ENCODE results near the gene PDS5B.
"Not testable (repeated sequence)": the region's sequence is repeated elsewhere in the genome, so short reads cannot be mapped to it uniquely, and the experiment has no call there.

Gene PDS5B, protein sequence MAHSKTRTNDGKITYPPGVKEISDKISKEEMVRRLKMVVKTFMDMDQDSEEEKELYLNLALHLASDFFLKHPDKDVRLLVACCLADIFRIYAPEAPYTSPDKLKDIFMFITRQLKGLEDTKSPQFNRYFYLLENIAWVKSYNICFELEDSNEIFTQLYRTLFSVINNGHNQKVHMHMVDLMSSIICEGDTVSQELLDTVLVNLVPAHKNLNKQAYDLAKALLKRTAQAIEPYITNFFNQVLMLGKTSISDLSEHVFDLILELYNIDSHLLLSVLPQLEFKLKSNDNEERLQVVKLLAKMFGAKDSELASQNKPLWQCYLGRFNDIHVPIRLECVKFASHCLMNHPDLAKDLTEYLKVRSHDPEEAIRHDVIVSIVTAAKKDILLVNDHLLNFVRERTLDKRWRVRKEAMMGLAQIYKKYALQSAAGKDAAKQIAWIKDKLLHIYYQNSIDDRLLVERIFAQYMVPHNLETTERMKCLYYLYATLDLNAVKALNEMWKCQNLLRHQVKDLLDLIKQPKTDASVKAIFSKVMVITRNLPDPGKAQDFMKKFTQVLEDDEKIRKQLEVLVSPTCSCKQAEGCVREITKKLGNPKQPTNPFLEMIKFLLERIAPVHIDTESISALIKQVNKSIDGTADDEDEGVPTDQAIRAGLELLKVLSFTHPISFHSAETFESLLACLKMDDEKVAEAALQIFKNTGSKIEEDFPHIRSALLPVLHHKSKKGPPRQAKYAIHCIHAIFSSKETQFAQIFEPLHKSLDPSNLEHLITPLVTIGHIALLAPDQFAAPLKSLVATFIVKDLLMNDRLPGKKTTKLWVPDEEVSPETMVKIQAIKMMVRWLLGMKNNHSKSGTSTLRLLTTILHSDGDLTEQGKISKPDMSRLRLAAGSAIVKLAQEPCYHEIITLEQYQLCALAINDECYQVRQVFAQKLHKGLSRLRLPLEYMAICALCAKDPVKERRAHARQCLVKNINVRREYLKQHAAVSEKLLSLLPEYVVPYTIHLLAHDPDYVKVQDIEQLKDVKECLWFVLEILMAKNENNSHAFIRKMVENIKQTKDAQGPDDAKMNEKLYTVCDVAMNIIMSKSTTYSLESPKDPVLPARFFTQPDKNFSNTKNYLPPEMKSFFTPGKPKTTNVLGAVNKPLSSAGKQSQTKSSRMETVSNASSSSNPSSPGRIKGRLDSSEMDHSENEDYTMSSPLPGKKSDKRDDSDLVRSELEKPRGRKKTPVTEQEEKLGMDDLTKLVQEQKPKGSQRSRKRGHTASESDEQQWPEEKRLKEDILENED (N-terminal part only)

DNA sequence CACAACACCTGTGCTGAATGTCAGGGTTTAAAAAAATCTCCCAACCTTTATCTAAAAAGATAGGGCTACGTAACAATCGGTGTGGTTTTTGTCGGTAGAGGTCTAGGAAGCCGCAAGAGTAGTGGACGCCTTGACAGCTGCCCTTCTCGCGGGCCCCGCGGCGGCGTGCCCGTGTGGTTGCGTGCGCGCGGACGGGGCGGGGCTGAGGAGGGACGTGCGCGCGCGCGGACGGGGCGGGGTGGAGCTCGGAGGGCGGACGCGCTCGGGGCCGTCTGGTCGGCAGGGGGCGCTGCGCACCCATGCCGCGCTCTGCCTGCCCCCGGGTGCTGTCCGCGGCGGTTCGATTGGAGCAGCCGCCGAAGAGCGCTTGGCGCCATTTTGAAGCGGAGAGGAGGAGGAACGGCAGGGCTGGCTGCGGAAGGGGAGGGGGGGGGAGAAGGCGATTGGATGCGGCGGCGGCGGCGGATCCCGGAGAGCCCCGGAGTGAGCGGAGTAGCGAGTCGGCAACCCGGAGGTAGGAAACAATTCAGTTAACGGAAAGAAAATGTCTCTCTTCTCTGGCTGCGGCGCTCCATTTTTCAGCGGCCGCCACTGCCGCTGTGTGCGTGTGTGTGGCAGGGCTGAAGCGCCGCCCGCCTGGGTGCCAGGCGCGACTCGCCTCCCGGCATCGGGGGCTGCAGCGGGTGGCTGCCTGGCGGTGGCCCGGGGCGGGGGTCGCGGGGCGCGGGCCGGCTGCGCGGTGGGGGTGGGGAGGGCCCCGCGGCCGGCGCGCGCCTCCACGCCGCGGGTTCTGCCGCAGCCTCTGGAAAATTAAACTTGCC lies at the start of gene PDS5B:
Gene PDS5B, plus strand, starts transcription at position 373 of the 821 bp plus-strand sequence. CDS start 62,321 bp downstream, outside the sequence.
- DNase-seq, result peak; percentile 96

DNA sequence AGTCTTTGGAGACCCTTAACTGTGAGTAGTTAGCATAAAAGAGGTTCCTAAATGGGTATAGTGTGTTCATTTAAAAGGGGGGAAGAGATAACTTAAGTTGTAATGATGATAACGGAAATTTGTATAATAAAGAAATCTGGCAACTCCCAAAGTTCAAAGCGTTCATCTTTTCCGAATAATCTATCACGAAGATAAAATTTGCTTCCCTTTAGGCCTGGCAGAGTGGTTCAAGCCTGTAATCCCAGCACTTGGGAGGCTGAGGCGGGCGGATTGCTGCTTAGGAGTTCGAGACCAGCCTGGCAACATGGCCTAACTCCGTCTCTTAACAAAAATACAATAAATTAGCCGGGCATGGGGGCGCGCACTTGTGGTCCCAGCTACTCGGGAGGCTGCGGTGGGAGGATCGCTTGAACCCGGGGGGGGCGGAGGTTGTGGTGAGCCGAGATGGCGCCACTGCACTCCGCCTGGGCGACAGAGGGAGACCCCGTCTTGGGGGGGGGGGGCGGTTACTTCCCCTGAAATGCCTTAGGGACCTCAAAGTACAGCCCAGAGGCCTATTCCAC lies 48.6 kb upstream of the PDS5B start:
- DNase-seq, result peak; percentile 55

DNA sequence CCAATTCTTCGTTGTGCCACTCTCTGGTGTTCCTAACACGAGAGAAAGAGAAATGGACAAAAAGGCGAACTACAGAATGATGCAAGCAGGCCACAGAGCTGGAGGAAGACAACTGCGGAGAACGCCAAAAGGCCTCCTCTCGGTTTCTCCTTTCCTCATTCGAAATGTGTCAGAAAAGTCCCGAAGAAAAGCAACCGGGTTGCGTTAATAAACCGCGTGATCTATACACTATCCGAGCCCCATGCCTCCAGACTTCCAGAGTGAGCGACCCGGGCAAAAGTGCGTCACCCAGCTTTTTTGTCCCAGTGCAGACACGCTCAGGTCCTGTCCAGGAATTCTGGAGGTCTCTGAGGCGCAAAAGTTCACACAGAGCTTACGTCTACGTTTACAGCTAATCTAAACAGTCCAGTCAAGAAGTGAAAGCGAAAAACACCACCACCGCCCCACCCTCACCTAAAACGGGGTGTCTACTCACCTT lies 48.1 kb upstream of the PDS5B start:
- no peak for DNase-seq

DNA sequence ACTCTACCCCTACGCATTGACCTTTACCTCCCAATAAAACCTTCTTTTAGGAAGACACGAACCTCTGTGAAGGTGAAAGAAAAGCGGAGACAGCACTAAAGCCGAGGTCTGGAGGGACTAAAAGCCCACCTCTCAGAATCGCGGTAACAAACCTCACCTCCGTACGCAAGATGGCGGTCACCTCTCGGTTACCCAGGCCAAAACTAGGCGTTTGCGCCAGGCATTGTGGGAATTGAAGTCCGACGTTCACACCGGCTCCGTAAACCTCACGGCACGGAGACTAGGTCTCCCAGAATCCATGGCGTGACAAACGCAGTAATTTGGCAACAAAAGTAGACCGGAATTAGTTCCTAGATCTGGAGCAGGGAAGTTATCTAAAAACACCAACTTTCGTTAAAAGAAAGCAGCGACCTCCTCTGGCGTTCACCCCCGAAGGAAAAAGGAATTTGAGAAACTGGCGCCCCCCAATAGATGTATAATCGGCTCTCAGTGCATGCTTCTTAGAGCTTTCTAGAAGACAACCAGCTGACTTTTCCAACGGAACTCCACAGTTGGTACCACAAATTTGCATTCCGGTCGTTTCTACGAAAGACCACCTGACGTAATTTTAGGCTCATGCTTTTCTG lies 47.5 kb upstream of the PDS5B start, which contains the start of gene N4BP2L2:
Gene N4BP2L2, minus strand, starts transcription at position 175 of the 626 bp plus-strand sequence. CDS start 1,768 bp downstream, outside the sequence.
- DNase-seq, result peak; percentile 94

DNA sequence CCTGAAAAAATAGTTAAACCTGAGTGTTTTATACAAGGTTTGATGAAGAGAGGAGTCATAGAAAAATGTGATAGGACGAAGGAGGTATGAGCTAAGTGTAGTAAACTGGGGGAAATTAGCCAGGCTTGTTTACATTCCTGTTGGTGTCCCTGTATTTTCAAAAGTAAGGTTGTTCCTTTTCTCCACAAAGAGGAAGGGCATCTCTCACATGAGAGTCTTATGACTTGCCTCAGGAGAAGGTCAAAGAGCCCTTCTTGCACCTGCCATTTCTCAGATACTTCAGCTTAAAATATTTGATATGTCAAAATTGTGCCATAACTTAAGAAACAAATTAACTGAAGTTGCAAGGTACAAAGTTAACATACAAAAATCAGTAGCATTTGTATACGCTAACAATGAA lies 44.0 kb upstream of the PDS5B start:
- DNase-seq, result no peak

DNA sequence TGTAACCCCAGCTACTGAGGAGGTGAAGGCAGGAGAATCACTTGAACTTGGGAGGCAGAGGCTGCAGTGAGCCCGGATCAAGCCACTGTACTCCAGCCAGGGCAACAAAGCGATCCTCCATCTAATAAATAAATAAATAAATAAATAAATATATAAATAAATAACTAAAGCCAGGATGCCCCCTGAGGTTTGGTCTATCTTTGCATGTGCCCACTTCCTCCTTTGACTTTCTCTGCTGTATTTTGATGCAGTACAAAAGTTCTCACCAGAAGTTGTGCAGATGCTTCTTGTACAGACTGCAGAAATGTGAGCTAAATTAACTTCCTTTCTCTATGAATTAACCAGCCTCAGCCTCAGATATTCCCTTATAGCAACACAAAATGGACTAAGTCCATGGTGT lies 41.2 kb upstream of the PDS5B start:
- no peak for DNase-seq

DNA sequence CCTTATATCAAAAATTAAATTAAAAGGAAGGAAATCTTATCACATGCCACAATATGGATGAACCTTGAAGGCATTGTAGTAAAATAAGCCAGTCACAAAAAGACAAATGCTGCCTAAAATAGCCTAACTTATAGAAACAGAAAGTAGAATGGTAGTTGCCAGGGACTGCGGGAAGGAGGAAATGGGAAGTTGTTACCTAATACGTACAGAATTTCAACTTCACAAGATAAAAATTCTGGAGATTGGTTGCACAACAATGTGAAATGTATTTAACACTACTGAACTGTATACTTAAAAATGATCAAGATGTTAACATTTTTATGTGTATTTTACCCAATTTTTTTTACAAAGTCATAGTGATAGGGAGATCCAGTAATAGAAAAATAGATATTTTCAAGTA lies 37.4 kb upstream of the PDS5B start:
- DNase-seq, result no peak

DNA sequence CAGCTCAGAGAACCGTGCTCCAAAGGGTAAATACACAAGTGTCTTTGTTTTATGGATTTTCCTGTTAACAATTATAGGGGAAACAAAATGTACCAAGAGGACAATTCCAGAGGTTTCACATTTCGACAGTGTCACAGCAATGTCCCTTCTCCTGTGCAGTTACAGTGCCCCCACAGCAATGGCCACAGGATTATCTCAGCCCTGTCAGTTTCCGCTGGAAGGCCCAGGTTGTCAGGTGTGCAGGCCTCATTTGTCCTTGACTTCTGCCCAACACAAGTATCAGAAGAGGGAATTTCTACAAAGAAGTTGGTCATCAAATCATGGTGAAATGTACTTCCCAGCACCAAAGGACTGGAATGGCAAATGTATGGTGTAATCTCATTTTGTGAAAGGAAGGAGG lies 36.5 kb upstream of the PDS5B start:
- DNase-seq, result no peak

DNA sequence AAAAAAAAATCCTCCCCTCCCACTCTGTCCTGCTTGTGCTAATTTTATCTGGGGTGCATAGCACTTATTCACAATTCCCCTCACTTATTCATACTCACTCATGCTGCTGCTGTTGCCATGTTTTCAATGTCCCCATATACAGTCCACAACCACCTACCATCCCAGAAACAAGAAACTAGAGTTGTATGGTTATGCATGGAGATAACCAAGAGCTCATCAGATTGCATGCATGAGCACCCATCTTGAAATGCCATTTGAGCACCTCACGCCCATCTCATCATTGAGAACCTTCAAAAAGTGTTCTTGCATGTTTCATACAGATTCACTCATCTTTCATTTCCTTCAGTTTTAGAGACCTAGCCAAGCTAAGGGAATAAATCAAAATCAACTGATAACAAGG lies 32.5 kb upstream of the PDS5B start:
- DNase-seq, result no peak

DNA sequence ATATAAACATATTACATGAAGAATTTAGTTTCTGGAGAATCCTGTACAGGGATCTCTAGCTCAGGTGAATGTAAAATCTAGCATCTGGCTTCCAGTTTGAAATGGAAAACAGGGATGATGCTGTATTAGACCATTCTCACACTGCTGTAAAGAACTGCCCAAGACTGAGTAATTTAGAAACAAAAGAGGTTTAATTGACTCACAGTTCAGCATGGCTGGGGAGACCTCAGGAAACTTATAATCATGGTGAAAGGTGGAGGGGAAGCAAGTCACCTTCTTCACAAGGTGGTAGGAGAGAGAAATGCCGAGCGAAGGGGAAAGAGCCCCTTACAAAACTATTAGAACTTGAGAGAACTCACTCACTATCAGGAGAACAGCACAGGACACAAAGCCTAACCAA lies 30.6 kb upstream of the PDS5B start:
- DNase-seq, result no peak

DNA sequence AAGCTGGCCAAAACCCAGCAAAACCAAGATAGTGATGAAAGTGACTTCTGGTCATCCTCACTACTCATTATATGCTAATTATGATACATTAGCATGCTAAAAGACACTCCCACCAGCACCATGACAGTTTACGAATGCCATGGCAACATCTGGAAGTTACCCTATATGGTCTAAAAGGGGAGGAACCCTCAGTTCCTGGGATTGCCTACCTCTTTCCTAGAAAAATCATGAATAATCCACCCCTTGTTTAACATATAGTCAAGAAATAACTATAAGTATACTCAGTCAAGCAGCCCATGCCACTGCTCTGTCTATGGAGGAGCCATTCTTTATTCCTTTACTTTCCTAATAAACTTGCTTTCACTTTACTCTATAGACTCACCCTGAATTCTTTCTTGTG lies 25.4 kb upstream of the PDS5B start:
- not testable (repeated sequence) for DNase-seq

DNA sequence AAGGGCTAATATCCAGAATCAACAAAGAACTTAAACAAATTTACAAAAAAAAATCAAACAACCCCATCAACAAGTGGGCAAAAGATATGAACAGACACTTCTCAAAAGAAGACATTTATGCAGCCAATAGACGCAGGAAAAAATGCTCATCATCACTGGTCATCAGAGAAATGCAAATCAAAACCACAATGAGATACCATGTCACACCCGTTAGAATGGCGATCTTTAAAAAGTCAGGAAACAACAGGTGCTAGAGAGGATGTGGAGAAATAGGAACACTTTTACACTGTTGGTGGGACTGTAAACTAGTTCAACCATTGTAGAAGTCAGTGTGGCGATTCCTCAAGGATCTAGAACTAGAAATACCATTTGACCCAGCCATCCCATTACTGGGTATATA lies 10.6 kb upstream of the PDS5B start:
- DNase-seq, result not testable (repeated sequence)

DNA sequence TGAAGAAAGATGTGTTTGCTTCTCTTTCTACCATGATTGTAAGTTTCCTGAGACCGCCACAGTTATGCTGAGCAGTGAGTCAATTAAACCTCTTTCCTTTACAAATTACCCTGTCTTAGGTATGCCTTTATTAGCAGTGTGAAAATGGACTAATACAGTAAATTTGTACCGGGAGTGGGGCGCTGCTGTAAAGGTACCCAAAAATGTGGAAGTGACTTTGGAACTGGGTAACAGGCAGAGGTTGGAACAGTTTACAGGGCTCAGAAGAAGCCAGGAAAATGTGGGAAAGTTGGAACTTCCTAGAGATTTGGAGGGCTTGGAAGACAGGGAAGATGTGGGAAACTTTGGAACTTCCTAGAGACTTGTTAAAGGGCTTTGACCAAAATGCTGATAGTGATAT lies 9.2 kb upstream of the PDS5B start:
- DNase-seq, result no peak

DNA sequence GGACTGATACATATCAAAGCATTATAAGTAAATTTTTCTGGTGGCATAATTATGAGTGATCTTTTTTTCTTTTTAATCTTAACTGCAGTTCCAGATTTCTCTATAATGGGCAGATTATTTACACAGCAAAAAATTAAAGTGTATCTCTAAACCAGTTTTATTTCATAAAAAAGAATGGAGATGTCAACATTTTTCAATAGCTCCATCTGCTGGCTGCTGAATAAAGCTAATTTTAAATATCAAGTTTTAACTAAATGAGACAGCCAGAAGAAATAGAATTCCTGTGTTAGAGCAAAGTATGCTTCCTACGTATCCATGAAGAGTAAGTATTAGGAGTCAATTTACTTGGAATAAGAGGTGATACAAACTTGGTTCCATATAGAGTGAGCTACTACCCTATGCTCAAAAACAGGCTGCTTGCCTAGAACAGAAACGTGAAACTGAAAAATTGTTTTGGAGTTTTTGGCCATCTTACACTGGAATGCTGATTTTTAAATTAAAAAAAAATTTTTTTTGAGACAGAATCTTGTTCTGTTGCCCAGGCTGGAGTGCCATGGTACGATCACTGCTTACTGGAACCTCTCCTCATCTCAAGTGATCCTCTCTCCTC lies 5.0 kb upstream of the PDS5B start:
- peak; percentile 39 for DNase-seq

DNA sequence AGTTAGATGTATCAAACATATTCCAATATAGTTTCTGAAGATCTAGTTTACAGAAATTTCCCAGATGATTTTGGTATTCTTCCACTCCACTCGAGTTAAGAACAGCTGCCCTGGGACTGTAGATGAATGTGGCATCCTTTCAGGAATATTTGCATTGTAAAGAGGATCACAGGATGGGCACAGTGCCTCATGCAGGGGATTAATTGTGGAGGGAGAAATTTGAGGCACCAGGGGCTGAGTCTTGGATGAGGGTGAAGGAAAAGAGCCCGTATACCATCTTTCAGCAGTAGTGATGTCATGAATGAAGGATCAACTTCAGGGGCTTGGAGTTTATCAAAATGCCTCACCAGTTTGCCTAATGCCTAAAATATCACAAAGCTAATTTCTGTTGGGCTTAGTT lies 4.0 kb upstream of the PDS5B start:
- DNase-seq, result no peak

DNA sequence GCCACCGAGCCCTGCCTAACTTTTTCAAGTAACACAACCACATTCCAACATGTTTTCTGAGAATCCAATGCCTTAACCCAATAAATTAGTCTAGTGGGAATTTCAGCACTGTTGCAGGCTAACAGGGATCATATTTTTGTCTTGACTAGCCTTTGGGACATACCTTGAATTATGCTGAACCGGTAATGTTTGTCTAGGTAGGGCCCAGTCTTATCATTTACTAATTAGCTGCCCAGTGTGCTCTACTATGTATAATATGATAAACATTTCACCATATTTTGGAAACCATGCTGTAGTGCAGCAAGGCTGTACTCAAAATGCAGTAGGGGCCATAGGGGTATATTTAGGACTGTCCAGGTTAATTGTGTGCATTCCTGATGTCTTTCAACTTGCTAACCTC lies 3.3 kb upstream of the PDS5B start:
- no peak for DNase-seq

DNA sequence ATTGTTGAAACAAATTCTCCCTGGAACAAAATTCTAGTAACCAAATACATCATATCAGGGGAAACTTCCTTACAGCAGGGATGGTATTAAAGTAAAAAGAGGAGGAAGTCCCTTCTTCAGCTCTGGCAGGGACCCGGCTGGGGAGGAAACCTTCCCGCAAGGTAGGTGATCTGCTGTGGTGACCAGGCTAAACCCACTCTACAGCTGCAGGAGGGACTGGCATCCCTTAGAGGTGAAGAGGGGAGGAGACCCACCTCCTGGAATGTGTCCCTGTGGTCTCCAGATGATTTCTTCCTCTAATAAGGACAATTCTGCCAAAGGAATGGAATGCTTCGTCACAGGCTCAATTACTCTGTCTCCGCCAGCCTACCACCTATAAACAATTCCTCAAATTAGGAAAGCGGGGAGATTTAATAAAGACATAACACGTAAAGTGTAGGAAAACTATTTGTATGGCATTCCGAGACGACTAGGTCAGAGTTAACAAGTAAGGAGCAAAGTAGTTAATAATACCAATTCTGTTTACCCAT lies 637 bp upstream of the PDS5B start:
- peak; percentile 8 for DNase-seq

DNA sequence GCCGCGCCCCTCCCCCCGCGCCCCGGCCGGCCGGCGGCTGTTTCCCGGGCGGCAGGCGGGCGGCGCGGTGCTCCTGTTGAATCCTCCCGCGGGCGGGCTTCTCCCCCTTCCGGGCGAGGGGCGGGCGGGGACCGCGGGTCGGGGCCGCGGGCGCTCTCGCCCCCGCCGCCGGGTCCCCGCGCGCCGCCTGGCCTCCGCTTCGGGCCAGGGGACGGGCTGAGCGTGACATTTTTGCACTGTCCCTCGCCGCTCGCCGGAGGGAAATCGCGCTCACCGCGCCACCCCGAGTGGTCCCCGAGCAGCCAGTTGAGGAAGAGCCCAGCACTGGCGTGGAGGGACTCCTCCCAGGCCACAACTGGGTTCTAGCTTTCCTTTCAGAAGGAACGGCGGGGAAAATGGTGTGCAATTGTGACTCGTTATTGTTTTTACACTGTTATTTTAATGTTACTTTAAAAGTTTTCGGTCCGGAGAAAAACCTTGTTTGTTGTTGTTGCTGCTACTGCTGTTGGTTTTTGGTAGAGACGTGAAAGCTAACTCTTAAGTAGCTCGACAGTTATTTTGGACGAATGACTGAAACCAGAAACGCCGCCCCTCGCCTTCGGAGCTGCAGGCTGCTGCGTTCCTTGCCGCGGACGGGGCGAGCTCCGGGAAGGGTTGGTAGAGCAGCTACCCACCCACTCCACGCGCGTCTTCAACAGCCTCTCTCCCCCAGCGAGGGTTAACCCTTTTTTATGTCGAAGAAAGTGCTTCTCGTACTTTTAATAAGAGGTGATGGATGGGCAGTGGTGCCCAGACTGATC lies 959 bp downstream of the PDS5B start:
- DNase-seq, result peak; percentile 62

DNA sequence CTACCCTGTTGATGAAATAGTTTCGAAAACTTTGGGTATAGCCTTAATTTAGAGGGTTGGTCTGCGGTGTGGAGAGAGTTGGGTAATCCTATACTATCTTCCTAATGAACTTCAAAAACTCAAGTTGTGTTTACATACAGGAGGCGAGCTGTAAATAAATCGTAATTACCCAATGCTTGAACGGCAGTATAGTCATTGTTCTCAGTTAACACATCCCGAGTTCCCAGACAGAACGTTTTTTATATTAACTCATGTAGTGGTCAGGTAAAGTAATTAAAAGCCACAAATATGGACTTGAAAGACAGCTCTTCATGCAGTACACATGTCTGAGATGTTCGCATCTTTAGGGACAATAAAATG lies 1.5 kb downstream of the PDS5B start:
- peak; percentile 5 for DNase-seq

DNA sequence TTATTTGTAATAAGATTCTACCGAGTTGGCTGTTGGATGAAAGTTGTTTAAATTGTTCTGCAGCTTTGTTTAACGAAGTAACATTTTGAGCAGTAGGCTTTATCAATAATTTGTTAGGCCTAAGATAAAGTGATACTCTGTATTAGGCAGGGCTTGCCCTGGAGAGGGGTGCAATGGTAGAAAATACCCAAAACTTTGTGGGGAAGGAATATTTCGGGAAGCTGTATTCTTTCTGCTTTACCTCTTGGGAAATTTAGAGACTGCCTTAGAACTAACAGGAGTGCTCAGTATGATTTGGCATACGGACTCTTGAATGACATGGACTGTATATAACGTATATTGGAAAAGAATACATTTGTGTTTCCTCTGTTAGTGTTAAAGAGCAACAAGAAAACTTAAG lies 2.5 kb downstream of the PDS5B start:
- no peak for DNase-seq
